ENCODE results near the gene TIAM2.

Gene TIAM2

DNA sequence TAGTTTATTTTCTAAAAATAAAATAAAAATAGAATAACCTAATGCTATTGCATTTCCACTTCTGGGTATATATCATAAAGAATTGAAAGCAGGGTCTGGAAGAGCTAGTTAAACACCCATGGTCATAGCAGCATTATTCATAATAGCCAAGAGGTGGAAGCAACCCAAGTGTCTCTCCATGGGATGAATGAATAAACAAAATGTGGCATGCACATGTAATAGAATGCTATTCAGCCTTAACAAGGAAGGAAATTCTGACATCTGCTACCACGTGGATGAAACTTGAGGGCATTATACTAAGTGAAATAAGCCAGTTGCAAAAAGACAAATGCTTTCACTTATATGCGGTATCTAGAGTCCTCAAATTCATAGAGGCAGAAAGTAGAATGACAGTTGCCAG lies 130.8 kb downstream of the TIAM2 start:
- Histone ChIP-seq H3K27ac (replicated peaks) (no peak overlapping the region), H3K27me3 (ENCODE audit: insufficient read depth, poor library complexity, severe bottlenecking) (peaks cover 2% of the 10 kb centered on the region), H3K4me3 (replicated peaks; ENCODE audit: insufficient read depth, low read length) (no peak overlapping the region)
- TF ChIP-seq POLR2AphosphoS5 (IDR thresholded peaks at IDR 0.05; ENCODE audit: low read depth) (no peak), SPI1 (IDR thresholded peaks at IDR 0.05; ENCODE audit: borderline replicate concordance, low read depth) (no peak), GABPA (IDR thresholded peaks at IDR 0.05; ENCODE audit: low read depth) (no peak)
- TF ChIP-seq, protein P1, sequence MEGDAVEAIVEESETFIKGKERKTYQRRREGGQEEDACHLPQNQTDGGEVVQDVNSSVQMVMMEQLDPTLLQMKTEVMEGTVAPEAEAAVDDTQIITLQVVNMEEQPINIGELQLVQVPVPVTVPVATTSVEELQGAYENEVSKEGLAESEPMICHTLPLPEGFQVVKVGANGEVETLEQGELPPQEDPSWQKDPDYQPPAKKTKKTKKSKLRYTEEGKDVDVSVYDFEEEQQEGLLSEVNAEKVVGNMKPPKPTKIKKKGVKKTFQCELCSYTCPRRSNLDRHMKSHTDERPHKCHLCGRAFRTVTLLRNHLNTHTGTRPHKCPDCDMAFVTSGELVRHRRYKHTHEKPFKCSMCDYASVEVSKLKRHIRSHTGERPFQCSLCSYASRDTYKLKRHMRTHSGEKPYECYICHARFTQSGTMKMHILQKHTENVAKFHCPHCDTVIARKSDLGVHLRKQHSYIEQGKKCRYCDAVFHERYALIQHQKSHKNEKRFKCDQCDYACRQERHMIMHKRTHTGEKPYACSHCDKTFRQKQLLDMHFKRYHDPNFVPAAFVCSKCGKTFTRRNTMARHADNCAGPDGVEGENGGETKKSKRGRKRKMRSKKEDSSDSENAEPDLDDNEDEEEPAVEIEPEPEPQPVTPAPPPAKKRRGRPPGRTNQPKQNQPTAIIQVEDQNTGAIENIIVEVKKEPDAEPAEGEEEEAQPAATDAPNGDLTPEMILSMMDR (IDR thresholded peaks at IDR 0.05; ENCODE audit: insufficient read depth, low read length), result no peak
- TF ChIP-seq, protein P2, sequence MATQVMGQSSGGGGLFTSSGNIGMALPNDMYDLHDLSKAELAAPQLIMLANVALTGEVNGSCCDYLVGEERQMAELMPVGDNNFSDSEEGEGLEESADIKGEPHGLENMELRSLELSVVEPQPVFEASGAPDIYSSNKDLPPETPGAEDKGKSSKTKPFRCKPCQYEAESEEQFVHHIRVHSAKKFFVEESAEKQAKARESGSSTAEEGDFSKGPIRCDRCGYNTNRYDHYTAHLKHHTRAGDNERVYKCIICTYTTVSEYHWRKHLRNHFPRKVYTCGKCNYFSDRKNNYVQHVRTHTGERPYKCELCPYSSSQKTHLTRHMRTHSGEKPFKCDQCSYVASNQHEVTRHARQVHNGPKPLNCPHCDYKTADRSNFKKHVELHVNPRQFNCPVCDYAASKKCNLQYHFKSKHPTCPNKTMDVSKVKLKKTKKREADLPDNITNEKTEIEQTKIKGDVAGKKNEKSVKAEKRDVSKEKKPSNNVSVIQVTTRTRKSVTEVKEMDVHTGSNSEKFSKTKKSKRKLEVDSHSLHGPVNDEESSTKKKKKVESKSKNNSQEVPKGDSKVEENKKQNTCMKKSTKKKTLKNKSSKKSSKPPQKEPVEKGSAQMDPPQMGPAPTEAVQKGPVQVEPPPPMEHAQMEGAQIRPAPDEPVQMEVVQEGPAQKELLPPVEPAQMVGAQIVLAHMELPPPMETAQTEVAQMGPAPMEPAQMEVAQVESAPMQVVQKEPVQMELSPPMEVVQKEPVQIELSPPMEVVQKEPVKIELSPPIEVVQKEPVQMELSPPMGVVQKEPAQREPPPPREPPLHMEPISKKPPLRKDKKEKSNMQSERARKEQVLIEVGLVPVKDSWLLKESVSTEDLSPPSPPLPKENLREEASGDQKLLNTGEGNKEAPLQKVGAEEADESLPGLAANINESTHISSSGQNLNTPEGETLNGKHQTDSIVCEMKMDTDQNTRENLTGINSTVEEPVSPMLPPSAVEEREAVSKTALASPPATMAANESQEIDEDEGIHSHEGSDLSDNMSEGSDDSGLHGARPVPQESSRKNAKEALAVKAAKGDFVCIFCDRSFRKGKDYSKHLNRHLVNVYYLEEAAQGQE (IDR thresholded peaks at IDR 0.05; ENCODE audit: insufficient replicate concordance, low read depth), result no peak
- no peak for DNase-seq (ENCODE audit: low read depth in 1 of 2, low spot score in 1 of 2)

DNA sequence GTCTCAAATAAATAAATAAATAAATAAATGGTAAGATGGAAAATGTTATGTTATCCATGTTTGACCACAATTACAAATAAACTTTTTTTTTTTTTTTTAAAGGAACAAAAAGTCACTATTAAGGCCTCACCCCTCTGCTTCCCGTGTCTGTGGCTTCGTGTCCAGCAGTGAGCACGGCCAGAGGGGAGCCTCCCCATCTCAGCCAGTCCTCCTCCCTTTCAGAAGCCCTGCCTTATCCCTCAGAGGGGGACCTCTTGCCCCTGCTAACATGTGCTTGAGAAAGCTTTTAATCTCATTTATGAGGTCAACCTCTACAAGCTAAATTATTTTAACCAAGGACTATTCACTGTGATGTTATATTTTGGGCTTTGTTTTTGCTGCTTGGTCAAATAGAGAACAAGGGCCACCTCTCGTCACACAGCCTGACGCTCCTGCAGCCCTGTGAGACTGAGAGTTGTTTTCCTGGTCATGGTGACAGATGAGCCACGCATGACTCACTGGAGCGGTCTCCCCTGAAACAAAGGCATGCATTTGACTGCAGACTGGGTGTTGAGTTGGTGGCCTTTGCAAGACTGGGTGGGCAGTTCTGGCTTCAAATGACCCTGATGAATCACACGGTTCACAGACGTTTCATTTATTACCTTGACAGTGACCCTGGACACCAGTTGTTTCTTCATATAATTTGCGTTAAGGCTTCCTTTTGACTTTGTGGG lies 131.8 kb downstream of the TIAM2 start:
- no peak overlapping the region for H3K27ac ChIP-seq (replicated peaks)
- DNase-seq (ENCODE audit: low read depth in 1 of 2, low spot score in 1 of 2), result no peak
- no peak for TF ChIP-seq SPI1 (IDR thresholded peaks at IDR 0.05; ENCODE audit: borderline replicate concordance, low read depth)
- no peak for TF ChIP-seq GABPA (IDR thresholded peaks at IDR 0.05; ENCODE audit: low read depth)
- TF ChIP-seq, protein P2 (IDR thresholded peaks at IDR 0.05; ENCODE audit: insufficient replicate concordance, low read depth), result no peak
- TF ChIP-seq POLR2AphosphoS5 (IDR thresholded peaks at IDR 0.05; ENCODE audit: low read depth), result no peak
- TF ChIP-seq, protein P1 (IDR thresholded peaks at IDR 0.05; ENCODE audit: insufficient read depth, low read length), result no peak
- peaks cover 2% of the 10 kb centered on the region for H3K27me3 ChIP-seq (ENCODE audit: insufficient read depth, poor library complexity, severe bottlenecking)
- H3K4me3 ChIP-seq (replicated peaks; ENCODE audit: insufficient read depth, low read length), result no peak overlapping the region

DNA sequence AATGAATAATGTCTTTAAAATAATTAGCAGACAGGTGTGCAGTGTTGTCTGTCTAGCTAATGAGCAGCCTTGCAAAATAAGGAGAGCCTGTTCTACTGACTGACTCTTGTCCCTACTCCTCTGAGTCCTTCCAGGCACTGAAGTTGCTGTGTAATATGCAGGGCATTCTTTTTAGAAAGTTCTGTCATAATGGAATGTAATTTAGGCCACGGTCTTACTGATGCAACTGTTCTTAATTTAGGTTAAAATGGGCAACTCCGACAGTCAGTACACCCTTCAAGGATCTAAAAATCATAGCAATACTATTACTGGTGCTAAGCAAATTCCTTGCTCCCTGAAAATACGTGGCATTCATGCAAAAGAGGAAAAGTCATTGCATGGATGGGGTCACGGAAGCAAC lies 133.9 kb downstream of the TIAM2 start:
- Histone ChIP-seq H3K4me3 (replicated peaks; ENCODE audit: insufficient read depth, low read length) (no peak overlapping the region), H3K27ac (replicated peaks) (no peak overlapping the region), H3K27me3 (ENCODE audit: insufficient read depth, poor library complexity, severe bottlenecking) (peaks cover 2% of the 10 kb centered on the region)
- TF ChIP-seq POLR2AphosphoS5 (IDR thresholded peaks at IDR 0.05; ENCODE audit: low read depth) (no peak), SPI1 (IDR thresholded peaks at IDR 0.05; ENCODE audit: borderline replicate concordance, low read depth) (no peak), GABPA (IDR thresholded peaks at IDR 0.05; ENCODE audit: low read depth) (no peak)
- TF ChIP-seq, protein P1 (IDR thresholded peaks at IDR 0.05; ENCODE audit: insufficient read depth, low read length), result no peak
- TF ChIP-seq, protein P2 (IDR thresholded peaks at IDR 0.05; ENCODE audit: insufficient replicate concordance, low read depth), result no peak
- no peak for DNase-seq (ENCODE audit: low read depth in 1 of 2, low spot score in 1 of 2)
